ENCODE results near the gene NACC1.
A peak's percentile ranks its signal among the peaks of the same experiment; 100 is the strongest.

The NACC1 gene

DNA sequence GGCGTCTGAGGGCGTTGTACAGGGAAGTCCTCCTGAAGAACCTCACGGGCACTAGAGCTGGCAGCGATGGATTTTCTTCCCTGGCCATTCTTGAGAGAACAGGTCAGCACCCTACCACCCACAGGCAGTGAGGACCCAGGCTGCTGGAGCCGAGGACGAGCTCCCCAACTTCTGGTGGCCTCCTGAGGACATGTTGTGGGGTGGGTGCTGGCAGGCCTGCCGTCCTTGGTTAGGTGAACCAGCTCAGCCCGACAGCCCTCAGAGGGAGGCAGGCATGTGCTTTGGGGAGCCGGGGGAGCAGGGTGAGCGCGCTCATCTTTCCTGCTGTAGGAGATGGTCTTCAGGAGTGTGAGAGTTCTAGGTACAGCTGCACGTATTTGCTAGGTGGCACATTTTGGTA is 30.8 kb upstream of the NACC1 start:
- no peak overlapping the region for H3K9ac ChIP-seq (ENCODE audit: low read length in 5 of 5)

DNA sequence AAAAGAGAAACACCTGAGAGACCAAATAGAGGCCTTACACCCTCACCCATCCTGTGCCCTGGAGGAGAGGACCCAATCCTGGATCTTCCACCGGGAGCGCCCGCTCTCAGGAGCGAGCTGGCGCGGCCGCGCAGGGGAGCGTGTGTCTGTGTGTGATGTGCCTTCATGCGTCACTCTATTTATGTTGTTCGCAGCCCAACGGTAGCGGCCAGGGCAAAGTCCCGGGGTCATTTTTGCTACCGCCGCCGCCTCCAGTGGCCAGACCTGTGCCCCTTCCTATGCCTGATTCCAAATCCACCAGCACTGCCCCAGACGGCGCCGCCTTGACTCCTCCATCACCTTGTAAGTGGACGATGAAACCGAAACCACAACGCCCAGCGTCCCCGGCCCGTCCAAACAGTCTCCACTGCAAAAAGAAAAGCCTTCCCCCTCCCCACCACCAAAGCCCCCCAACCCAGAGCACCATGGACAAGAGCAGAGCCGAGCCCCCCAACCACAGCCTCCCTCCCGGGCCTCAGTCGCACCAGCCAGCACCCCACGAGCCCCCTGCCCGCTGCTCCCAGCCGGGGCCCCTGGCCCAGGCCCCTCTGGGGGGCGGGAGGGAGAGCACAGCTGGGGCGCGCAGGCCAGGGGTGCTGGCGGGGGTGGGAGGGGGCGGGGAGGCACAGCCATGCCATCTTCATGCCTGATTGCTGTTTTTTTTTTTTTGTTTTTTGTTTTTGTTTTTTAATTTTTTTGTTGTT is 30.1 kb upstream of the NACC1 start:
- H3K9me3 ChIP-seq (ENCODE audit: control insufficient read depth in 5 of 5, low read length in 5 of 5) = no peaks in the 10 kb centered on the region
- H3K4me1 ChIP-seq (ENCODE audit: control insufficient read depth in 5 of 5, insufficient read depth in 5 of 5, low read length in 5 of 5) = peaks cover 2 to 42% (median 38%) of the 10 kb centered on the region in 5 donors
- no peaks in the 10 kb centered on the region for H3K27me3 ChIP-seq (ENCODE audit: control insufficient read depth in 5 of 5, insufficient read depth in 4 of 5, low read length in 5 of 5)
- H3K36me3 ChIP-seq (ENCODE audit: control insufficient read depth in 5 of 5, insufficient read depth in 5 of 5, low read length in 5 of 5) = peaks cover 0 to 60% (median 36%) of the 10 kb centered on the region in 5 donors
- H3K4me3 ChIP-seq (ENCODE audit: low read depth in 1 of 5, low read length in 5 of 5) = no peak overlapping the region
- H3K9ac ChIP-seq (ENCODE audit: low read length in 5 of 5) = no peak overlapping the region
- no peak overlapping the region for H3K27ac ChIP-seq (ENCODE audit: low read depth, low read length)

More for the DNA sequence above, 30.8 kb upstream of the NACC1 start:
- H3K4me3 ChIP-seq (ENCODE audit: low read depth in 1 of 5, low read length in 5 of 5) = no peak overlapping the region
- peaks cover 0 to 66% (median 42%) of the 10 kb centered on the region in 5 donors for H3K36me3 ChIP-seq (ENCODE audit: control insufficient read depth in 5 of 5, insufficient read depth in 5 of 5, low read length in 5 of 5)
- H3K4me1 ChIP-seq (ENCODE audit: control insufficient read depth in 5 of 5, insufficient read depth in 5 of 5, low read length in 5 of 5) = peaks cover 4 to 41% (median 32%) of the 10 kb centered on the region in 5 donors
- no peaks in the 10 kb centered on the region for H3K27me3 ChIP-seq (ENCODE audit: control insufficient read depth in 5 of 5, insufficient read depth in 4 of 5, low read length in 5 of 5)
- H3K9me3 ChIP-seq (ENCODE audit: control insufficient read depth in 5 of 5, low read length in 5 of 5) = no peaks in the 10 kb centered on the region
- H3K27ac ChIP-seq (ENCODE audit: low read depth, low read length) = no peak overlapping the region

DNA sequence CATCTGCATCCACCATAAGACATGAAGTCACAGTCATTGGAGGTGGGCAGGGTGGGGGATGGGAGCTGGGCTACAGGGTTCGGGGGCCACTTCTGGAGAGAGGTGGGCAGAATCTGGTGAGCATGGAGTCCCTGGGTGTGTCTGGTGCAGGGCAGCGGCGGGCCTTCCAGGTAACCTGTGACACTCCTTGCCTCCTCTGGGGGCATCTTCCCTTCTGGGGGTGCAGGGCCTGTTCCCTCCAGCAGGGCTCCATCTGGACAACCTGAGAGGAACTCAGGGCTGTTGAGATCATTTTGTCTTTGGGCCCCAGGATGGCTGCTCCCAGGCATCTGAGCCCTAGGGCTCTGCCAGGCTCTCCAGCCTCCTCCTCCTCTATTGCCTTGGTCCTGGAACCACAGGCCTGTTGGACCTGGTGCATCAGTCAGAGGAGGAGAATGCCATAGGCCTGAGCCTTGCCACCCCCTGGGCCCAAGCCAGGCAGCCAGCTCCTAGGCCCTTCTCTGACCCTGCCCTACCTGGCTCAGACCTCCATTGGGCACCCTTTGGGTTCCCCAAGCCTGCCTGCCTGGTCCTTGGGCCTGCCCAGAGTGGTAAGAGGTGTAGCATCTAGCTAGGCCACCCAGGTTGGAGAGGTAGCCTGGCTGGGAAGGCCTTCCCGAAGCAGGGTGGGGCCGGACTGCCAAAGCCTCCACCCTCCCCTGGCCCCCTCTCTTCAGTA is 28.8 kb upstream of the NACC1 start:
- peak overlapping the region in 2 of 5 donors; percentile 9 to 70 for H3K9ac ChIP-seq (ENCODE audit: low read length in 5 of 5)
- H3K27ac ChIP-seq (ENCODE audit: low read depth, low read length) = peak overlapping the region; percentile 63
- peaks cover 2 to 54% (median 51%) of the 10 kb centered on the region in 5 donors for H3K4me1 ChIP-seq (ENCODE audit: control insufficient read depth in 5 of 5, insufficient read depth in 5 of 5, low read length in 5 of 5)

DNA sequence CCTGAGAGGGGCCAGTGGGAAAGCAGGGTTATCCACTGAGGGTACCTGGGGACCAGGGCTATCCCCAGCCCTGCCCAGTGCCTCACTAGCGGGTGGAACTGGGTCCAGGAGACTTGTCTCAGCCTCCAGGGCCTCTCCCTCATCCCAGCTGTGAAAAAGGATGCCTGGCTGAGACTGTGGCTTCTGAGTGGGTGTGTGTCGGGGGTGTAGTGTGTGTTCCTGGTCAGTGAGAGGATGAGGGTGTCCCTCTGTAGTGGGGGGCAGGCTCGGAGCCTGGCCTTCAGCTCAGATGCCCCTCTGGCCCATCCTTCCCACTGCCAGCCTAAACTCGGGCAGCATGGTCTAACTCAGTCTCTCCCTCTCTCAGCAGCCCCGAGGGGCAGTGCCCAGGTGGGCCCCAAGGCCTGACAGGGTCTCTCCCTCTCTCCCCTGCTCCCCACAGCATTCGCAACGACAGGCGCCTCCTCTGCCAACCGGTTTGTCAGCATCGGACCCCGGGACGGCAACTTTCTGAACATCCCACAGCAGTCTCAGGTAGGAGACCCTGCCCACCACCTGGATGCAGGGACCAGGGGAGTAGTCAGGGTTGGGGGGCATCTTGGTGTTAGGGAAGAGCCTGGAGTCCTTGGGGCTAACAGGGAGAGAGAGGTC is 28.1 kb upstream of the NACC1 start:
- Histone ChIP-seq H3K27me3 (ENCODE audit: control insufficient read depth in 5 of 5, insufficient read depth in 4 of 5, low read length in 5 of 5) (no peaks in the 10 kb centered on the region), H3K9ac (ENCODE audit: low read length in 5 of 5) (peak overlapping the region in 3 of 5 donors; percentile 9 to 70 (median 48)), H3K4me1 (ENCODE audit: control insufficient read depth in 5 of 5, insufficient read depth in 5 of 5, low read length in 5 of 5) (peaks cover 2 to 57% (median 53%) of the 10 kb centered on the region in 5 donors), H3K9me3 (ENCODE audit: control insufficient read depth in 5 of 5, low read length in 5 of 5) (no peaks in the 10 kb centered on the region), H3K4me3 (ENCODE audit: low read depth in 1 of 5, low read length in 5 of 5) (no peak overlapping the region), H3K36me3 (ENCODE audit: control insufficient read depth in 5 of 5, insufficient read depth in 5 of 5, low read length in 5 of 5) (peaks cover 0 to 53% (median 31%) of the 10 kb centered on the region in 5 donors), H3K27ac (ENCODE audit: low read depth, low read length) (peak overlapping the region; percentile 63)

More for the DNA sequence above, 28.8 kb upstream of the NACC1 start:
- peaks cover 0 to 50% (median 28%) of the 10 kb centered on the region in 5 donors for H3K36me3 ChIP-seq (ENCODE audit: control insufficient read depth in 5 of 5, insufficient read depth in 5 of 5, low read length in 5 of 5)
- H3K4me3 ChIP-seq (ENCODE audit: low read depth in 1 of 5, low read length in 5 of 5) = no peak overlapping the region
- H3K9me3 ChIP-seq (ENCODE audit: control insufficient read depth in 5 of 5, low read length in 5 of 5) = no peaks in the 10 kb centered on the region
- H3K27me3 ChIP-seq (ENCODE audit: control insufficient read depth in 5 of 5, insufficient read depth in 4 of 5, low read length in 5 of 5) = no peaks in the 10 kb centered on the region

DNA sequence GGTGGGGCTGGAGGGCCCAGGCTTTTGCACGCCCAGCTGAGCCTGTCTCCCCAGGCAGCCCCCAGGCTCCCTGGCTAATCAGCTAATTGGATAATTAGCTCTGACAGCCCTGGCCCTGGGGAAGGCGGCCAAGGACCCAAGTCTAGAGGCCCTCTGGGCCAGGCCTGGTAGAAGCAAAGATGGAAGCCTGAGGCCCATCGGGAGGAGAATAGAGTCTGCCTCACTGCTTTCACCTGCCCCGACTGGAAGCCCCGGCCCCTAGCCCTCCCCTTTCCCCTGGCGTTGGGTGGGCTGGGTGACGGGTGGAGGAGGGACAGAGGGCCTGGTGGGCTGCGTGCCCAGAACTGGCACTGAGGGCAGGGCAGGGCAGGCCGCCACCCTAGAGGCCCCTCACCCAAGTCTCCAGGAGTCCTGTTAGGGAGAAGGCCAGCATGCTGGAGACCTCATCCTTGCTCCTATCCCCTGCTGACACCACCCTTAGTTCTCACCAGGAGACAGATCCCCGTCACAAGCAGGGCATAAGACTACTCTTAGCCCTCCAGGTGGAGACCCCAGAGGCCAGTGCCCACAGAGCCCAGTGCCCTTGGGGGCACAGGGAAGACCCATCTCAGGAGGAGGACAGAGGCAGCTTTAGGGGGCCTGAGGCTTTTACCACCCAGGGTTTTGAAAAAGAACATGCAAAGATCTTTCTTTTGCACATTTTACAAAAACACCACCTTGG is 27.4 kb upstream of the NACC1 start:
- peak overlapping the region in 3 of 5 donors; percentile 9 to 70 (median 61) for H3K9ac ChIP-seq (ENCODE audit: low read length in 5 of 5)
- peaks cover 2 to 62% (median 53%) of the 10 kb centered on the region in 5 donors for H3K4me1 ChIP-seq (ENCODE audit: control insufficient read depth in 5 of 5, insufficient read depth in 5 of 5, low read length in 5 of 5)
- H3K27me3 ChIP-seq (ENCODE audit: control insufficient read depth in 5 of 5, insufficient read depth in 4 of 5, low read length in 5 of 5) = no peaks in the 10 kb centered on the region
- peaks cover 0 to 50% (median 31%) of the 10 kb centered on the region in 5 donors for H3K36me3 ChIP-seq (ENCODE audit: control insufficient read depth in 5 of 5, insufficient read depth in 5 of 5, low read length in 5 of 5)
- H3K4me3 ChIP-seq (ENCODE audit: low read depth in 1 of 5, low read length in 5 of 5) = no peak overlapping the region
- H3K27ac ChIP-seq (ENCODE audit: low read depth, low read length) = peak overlapping the region; percentile 63
- H3K9me3 ChIP-seq (ENCODE audit: control insufficient read depth in 5 of 5, low read length in 5 of 5) = no peaks in the 10 kb centered on the region

DNA sequence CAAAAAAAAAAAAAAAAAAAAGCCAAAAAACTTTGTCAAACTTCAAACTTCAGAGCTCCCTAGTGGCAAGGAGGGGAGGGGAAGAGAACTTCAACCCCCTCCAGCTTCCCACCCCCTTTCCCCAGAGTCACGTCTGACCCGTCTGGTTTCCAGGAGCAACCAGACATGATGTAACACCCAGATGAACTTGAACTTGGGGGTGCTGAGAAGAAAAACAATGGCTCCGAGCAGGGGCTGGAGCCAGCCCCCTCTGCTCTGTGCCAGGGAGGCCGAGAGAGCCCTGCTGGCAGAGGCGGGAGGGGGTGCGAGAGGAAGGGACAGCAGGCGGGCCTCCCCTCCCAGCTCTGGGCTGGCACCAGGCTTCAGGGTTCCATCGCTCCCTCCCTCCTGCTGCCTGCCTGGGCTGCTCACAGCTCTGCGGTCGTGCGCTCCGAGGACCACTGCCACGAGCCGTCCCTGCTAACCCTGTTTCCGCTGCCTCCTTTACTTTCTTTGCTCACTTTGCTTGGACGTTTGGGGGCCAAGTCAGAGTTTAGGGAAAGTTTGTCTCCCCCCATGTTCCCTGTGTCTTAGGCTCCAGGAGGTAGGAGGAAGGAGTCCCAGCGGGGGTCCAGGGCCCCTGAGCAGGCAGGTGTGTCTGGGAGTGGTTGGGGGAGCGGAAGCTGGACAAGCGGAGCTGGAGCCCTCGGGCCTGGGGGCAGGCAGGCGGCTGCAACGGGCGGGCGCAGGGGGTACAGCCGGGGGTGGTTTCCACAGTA is 26.5 kb upstream of the NACC1 start:
- H3K4me3 ChIP-seq (ENCODE audit: low read depth in 1 of 5, low read length in 5 of 5) = no peak overlapping the region
- H3K27me3 ChIP-seq (ENCODE audit: control insufficient read depth in 5 of 5, insufficient read depth in 4 of 5, low read length in 5 of 5) = no peaks in the 10 kb centered on the region
- peaks cover 0 to 41% (median 27%) of the 10 kb centered on the region in 5 donors for H3K36me3 ChIP-seq (ENCODE audit: control insufficient read depth in 5 of 5, insufficient read depth in 5 of 5, low read length in 5 of 5)
- no peaks in the 10 kb centered on the region for H3K9me3 ChIP-seq (ENCODE audit: control insufficient read depth in 5 of 5, low read length in 5 of 5)
- H3K27ac ChIP-seq (ENCODE audit: low read depth, low read length) = peak overlapping the region; percentile 76
- H3K9ac ChIP-seq (ENCODE audit: low read length in 5 of 5) = peak overlapping the region in 2 of 5 donors; percentile 61 to 68
- H3K4me1 ChIP-seq (ENCODE audit: control insufficient read depth in 5 of 5, insufficient read depth in 5 of 5, low read length in 5 of 5) = peaks cover 2 to 71% (median 53%) of the 10 kb centered on the region in 5 donors

DNA sequence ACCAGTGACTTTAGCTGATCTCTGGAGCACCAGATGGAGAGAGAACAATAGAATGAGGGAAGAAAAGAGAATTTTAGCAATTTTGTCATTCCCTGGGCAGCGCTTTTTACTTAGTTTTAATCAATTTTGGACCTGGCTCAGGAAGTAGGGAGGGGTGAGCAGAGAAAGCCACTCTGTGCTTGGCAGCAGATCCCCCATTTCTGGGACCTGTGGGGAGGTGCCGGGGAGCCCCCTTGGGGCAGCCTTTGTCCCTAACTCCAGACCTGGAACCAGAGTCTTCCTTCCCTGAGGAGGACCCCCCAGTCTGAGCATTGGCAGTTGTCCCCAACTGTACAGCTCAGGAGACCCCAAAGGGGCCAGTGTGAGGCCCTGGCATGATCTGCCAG is 25.9 kb upstream of the NACC1 start:
- Histone ChIP-seq H3K9ac (ENCODE audit: low read length in 5 of 5) (peak overlapping the region in 2 of 5 donors; percentile 51 to 68), H3K4me1 (ENCODE audit: control insufficient read depth in 5 of 5, insufficient read depth in 5 of 5, low read length in 5 of 5) (peaks cover 2 to 75% (median 53%) of the 10 kb centered on the region in 5 donors), H3K27me3 (ENCODE audit: control insufficient read depth in 5 of 5, insufficient read depth in 4 of 5, low read length in 5 of 5) (no peaks in the 10 kb centered on the region)

DNA sequence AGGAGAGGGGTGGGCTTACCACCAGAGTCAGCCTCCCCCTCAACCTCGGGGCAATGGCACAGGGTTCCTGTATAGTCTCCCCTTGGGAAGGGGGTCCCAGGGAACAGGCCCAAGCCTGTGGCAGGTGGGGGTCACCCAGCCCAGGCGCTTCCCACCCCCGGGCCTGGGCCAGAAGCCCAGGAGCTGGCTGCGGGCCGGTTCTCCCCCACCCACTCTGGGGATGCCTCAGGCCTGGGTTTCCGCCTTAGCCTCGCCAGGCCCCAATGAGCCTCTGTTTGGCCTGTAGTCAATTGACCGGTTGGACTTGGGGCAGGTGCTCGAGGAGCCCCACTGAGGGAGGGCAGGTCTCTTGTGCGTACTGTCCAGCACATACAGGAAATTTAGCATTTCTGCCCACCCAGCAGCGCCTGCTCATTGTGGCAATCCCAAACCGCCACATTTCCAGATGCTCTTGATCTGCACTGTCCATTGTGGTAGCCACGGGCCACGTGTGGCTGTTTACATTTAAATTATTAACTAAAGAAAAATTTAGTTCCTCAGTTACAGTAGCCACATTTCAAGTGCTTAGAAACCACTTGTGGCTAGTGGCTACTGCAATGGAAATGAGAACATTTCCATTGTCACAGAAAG is 25.3 kb upstream of the NACC1 start:
- peaks cover 2 to 75% (median 55%) of the 10 kb centered on the region in 5 donors for H3K4me1 ChIP-seq (ENCODE audit: control insufficient read depth in 5 of 5, insufficient read depth in 5 of 5, low read length in 5 of 5)
- peak overlapping the region; percentile 76 for H3K27ac ChIP-seq (ENCODE audit: low read depth, low read length)
- no peaks in the 10 kb centered on the region for H3K27me3 ChIP-seq (ENCODE audit: control insufficient read depth in 5 of 5, insufficient read depth in 4 of 5, low read length in 5 of 5)
- peaks cover 0 to 30% (median 16%) of the 10 kb centered on the region in 5 donors for H3K36me3 ChIP-seq (ENCODE audit: control insufficient read depth in 5 of 5, insufficient read depth in 5 of 5, low read length in 5 of 5)
- H3K4me3 ChIP-seq (ENCODE audit: low read depth in 1 of 5, low read length in 5 of 5) = no peak overlapping the region
- H3K9me3 ChIP-seq (ENCODE audit: control insufficient read depth in 5 of 5, low read length in 5 of 5) = no peaks in the 10 kb centered on the region
- peak overlapping the region in 2 of 5 donors; percentile 48 to 68 for H3K9ac ChIP-seq (ENCODE audit: low read length in 5 of 5)

More for the DNA sequence above, 25.9 kb upstream of the NACC1 start:
- peak overlapping the region; percentile 76 for H3K27ac ChIP-seq (ENCODE audit: low read depth, low read length)
- H3K4me3 ChIP-seq (ENCODE audit: low read depth in 1 of 5, low read length in 5 of 5) = no peak overlapping the region
- H3K9me3 ChIP-seq (ENCODE audit: control insufficient read depth in 5 of 5, low read length in 5 of 5) = no peaks in the 10 kb centered on the region
- peaks cover 0 to 35% (median 21%) of the 10 kb centered on the region in 5 donors for H3K36me3 ChIP-seq (ENCODE audit: control insufficient read depth in 5 of 5, insufficient read depth in 5 of 5, low read length in 5 of 5)

Data from subcutaneous abdominal adipose tissue (tissue), 5 donors.